Measurements from ENCODE around the gene MTSS2.

The MTSS2 gene

DNA sequence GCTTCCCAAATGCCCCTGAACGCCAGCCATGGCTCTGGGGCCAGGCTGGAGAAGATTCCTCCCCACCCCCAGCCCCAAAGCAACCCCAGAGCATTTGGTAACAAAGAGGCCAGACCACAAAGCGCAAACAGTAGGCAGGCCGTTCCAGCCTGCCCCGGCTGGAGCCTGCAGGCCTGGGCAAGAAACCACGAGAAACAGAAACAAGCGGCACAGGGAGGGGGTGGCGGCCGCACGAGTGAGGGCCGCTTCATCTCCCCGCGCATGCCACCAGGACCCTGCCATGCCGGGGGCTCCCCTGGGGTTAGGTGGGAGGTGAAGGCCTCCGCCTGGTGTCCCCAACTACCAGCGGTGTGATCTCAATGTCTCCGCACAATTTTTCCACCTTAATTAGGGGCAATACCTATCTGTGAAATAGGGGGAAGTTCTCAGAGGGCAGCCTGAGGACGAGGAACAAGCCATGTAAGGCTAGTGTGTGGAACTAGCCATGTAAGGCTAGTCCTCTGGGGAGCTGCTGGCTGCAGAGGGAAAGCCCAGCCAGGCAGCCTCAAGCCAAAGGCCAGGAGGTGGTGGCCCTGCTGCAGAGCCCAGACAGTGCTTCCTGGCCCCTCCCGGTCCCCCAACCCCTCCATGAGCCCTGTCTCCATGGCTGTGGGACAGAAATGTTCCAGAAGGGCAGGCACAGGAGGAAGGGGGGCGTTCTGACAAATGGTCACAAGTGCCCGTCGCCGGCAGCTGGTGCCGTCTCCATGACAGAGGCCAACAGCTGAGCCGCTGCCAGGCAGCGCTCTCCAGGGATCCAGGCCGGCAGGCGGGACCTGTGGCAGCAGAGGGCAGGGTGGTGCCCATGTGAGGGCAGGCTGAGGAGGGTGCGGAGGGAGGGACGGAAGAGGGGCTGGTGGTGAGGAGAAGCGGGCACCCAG lies 14.5 kb upstream of the MTSS2 start:
- DNase-seq (ENCODE audit: low read depth, low spot score): no peak

DNA sequence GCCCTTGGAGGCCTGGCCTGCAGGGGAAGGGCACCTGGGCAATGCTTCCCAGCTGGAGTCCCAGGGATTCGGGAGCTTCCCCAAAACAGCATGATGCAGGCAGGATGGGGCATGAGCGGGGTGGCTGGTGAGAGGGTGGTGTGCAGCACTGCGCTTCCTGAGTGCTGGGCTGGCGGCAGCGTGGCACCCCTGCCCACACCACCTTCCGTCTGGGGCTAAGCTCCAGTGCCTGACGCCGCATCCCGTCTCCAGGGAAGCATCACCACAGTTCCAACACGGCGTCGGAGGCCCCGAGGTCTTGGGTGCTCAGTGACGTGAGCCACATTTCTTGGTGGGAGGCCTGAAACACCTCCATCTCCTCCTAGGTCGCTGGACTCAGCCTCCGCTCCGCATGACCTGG lies 13.8 kb upstream of the MTSS2 start:
- no peak for DNase-seq (ENCODE audit: low read depth, low spot score)

DNA sequence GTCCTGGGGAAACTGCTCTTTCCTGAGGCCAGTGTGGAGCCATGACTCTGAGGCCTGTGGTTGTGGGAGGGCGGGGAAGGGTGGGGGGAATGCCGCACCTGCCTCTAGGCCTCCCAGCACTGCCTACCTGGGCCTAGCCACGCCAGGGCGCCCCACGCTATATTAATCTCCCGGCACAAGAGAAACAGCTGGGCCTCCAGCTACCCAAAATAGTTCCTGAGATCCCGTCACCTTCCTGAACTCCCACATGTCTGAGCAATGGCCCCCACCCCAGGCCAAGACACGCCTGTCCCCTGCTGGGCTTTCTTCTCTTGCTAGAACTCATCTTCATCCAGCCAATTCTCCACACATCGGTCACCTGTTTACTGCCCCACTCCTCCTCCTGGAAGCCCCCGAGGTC lies 13.0 kb upstream of the MTSS2 start:
- no peak for DNase-seq (ENCODE audit: low read depth, low spot score)

DNA sequence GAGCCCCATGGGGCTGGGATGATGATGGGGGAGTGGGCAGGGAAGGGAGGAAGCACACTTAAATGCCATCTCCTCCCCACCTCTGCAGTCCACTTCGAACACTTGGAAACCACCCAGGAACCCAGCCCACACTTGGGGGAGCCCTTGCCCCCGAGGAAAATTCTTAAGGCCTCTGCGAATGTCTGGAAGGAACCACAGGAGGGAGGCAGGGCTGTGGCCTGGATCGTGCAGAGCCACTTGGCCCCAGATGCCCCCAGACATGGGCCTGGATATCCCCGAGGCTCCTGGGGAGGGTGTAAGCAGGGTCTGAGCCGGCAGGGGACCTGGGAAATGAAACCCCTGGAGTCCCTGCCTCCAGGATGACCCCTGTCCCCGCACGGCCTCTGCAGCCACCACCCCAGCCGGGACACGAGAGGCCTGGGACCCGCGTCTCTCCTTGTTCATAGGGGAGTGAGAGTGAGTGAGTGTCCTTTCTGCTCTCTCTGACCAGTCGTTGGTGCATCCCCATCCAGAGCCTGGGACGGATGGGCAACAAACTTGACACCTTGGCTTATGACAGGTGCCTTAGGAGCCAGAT lies 11.8 kb upstream of the MTSS2 start:
- no peak for DNase-seq (ENCODE audit: low read depth, low spot score)

DNA sequence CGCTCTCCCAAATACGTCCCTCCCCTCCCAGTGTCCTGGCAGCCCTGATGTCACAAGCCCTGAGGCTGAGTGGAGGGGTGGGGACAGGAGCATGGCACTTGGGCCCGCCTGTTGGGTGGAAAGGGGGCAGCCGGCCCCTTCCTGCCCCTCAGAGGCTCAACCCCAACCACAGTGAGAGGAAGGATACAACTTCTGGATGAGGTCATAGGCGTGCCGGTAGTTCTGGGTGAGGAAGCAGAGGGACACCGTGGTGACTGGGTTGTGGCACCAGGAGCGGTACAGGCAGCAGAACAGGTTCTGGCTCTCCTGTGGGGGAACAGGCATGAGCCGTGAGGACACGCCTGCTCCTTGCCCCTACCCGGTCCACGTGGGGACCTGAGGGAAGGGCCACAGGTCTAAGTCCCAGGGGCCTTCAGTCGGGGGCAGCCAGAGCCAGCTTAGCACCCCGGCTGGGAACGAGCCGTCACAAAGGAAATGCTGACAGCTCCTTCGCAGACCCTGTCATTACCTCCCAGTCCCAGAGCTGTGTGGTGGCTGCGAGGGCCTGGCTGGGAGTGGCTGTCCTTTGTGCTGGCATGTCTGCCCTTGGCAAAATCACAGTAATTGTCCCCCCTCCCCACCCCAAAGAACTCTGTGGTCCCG lies 11.2 kb upstream of the MTSS2 start:
- DNase-seq (ENCODE audit: low read depth, low spot score): no peak

DNA sequence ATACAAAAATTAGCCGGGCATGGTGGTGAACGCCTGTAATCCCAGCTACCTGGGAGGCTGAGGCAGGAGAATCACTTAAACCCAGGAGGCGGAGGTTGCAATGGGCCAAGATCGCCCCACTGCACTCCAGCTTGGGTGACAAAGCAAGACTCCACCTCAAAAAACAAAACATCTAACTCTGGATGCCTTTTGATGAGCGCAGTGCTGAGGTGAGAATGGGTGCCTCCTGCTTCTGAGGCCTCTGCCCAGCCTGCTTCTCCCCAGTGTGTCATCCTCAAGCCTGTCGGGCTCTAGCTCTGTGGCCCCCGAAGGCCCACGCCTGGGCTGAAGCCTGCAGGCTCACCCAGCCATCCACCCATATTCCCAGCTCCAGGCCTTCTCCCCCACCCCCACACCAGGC lies 10.5 kb upstream of the MTSS2 start:
- no peak for DNase-seq (ENCODE audit: low read depth, low spot score)

DNA sequence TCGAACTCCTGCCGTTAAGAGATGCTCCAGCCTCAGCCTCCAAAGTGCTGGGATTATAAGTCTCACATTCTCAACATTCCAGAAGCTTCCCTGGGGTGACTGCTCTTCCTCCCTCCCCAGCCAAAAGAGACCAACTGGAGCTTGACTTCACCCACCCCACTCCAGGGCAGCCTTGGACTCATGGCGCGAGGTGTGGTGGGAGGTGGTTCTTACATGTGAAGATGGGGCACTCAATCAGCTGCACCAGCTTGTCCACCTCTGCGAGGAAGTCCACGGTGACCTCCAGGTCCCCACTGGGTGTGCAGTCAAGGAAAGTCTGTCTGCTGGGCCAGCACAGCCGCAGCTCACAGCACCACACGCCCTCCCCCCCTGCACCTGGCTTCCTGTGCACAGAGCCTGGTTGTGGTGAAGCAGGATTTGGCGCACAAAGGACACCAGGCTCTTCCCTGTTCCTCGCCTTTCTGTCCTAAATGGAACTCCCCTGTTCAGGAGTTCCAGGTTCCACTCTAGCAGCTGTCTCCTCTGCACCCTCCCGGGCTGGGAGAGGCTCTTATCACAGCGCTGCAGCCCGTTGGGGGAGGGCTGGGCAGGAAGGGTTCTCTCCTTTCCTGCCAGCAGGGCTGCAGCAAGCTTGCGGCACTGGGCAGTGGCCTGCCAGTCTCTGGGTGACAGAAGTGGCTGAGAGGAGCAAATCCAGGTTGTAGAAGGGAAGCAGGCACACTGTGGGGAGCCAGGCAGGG lies 9.6 kb upstream of the MTSS2 start:
- DNase-seq (ENCODE audit: low read depth, low spot score): no peak

DNA sequence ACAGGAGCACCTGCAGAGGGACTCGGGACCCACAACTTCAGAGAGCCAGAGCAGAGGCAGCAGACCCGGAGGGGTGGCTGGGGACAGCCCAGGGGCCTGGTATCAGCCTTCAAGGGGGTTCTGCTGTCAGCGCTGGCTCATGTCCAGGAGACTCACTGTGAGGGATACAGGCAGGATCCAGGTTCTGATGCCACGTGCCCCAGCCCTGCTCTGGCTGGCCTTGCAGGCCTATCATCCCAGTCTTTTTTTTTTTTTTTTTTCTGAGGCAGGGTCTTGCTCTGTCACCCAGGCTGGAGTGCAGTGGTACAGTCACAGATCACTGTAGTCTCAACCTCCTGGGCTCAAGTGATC lies 9.0 kb upstream of the MTSS2 start:
- no peak for DNase-seq (ENCODE audit: low read depth, low spot score)

DNA sequence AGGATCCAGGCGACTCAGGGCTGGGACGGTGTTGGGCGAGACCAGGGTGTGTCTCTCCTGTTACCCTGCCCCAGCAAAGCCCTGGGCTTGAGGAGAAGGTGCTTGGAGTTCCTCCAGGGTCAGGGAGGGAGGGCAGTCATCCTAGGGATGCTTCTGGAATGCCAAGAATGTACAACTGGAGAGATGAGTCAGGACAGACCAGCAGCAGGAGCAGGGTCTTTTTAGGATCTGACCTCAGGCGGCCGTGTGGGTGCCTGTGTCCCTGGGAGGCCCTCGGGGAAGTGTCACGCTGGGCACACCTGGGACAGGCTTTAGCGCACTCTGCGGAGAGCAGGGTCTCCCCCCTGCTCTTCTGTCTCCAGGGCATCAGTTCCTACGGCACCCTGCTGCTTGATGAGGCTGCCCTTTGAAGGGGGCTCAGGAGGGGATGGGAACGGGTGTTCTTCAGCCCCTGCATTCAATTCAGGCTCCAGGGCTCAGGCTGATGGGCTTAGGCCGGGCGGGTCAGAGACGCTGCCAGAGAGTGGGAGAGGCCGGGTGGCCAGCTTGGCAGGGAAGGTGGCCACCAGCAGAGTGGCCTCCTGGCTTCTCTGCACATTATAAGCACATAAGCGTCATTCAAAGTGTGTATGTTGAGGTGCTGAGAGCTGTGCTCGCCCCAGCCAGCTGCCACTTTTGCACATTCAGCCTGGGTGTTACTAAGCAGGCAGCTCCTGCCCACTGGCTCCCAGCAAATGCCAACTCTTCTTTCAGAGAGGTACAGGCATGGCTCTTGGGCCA lies 8.4 kb upstream of the MTSS2 start:
- DNase-seq (ENCODE audit: low read depth, low spot score): no peak

DNA sequence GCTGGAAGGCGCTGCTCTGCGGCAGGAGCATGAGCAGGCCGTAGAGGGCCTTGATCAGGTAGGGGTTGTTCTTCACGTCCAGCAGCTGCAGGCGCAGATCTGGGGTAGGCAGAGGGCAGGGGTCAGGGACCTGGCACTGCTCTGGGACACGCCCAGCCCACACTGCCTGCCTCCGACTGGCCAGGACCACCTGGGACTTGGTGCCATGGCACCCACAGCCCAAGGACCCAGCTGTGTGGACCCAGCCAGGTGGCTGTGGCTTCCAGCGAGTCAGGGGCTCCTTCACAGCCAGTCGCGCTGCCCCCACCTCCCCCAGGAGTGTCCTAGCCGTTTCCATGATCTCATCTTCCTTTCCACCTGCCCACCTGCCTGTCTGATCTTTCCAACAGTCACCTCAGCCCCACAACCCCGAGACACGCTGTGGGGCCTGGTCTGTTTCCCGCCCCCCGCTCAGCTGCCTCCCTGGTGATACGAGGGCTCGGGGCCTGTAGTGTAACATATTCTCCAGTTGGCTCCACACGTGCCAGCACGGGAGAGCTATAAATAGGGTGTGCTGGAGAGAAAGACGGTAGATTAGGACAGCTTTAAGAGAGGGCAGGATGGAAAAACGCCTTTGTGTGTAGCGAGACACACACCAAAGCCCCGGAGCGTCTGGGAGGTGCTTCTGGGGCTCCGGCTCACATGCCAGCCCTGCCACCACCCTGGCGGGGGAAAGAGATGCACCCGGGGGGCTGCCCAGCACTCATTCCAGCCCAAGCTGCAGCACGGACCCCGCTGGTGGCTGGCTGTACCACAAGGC lies 7.2 kb upstream of the MTSS2 start:
- no peak for DNase-seq (ENCODE audit: low read depth, low spot score)

DNA sequence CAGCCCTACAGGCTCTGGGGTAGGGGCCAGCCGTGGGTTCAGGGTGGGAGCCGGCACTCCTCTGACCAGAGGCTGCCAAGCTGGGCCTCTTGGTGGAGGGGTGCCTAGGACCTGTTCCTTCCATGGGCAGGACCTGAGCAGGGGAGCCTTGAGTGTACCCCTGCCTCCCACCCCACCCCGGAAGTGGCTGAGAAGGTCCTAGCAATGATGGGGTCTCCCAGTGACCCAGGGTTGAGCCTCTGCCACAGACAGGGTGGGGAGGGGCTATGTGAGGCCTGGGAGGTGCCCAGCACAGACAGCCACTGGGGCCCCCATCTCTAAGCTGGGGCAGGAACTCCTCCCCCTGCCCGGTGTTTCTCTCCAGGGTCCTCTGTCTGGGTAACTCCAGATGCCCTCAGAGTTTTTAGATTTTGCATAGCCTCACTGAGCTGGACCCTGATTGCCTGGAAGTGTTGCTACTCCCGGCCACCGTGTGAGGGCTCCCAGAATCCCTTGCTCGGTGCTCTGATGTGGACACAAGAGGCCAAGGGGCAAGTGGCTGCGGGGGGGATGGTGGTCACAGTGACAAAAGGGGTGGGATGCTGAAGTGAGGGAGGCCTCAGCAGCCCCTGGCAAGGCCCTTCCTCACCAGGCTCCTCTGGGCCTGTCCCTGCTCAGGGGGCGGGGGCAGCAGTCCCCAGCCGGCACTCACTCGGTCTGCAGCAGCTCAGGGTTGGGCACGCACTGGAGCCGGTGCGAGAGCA lies 6.4 kb upstream of the MTSS2 start:
- no peak for DNase-seq (ENCODE audit: low read depth, low spot score)

DNA sequence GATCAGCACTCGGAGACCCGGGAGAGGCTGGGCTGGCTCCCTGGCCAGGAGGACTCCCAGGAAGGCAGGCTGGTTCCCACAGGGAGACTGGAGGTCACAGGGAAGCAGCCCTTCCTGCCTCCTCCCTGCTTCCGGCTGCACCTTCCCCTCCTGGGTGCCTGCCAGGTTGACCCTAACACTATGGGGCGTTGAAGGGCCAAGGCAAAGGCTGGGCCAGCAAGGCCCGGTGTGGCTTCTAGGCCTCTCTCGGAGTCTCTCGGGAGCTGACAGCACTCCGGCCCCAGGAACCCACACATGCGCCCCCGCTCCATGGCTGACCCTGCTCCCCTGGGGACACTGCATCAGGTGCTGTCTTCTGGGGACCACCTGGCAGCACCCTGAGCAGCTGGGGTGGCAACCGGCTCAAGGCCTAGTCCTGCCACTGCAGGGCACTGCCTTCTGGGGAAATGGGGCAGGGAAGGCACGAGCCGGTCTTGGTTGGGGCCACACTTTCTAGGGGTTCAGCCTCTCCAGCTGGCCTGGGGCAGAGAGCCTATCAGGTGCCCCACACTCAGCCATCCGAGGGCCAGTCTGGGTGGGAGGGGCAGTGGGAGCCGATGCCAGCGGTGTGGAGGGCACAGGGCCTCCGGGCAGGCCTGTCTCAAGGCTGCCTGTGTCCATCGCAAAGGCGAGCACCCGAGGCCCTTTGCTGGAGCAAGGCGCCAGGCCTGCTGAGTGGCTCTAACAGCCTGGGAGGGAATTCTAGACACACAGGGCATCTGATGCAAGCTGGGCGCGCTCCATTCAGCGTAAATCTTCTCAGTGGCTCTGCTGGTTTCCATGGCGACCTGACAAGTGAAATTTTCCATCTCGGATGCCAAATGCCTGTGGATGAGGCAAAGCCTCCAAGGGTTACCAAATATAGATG lies 5.6 kb upstream of the MTSS2 start:
- no peak for DNase-seq (ENCODE audit: low read depth, low spot score)

DNA sequence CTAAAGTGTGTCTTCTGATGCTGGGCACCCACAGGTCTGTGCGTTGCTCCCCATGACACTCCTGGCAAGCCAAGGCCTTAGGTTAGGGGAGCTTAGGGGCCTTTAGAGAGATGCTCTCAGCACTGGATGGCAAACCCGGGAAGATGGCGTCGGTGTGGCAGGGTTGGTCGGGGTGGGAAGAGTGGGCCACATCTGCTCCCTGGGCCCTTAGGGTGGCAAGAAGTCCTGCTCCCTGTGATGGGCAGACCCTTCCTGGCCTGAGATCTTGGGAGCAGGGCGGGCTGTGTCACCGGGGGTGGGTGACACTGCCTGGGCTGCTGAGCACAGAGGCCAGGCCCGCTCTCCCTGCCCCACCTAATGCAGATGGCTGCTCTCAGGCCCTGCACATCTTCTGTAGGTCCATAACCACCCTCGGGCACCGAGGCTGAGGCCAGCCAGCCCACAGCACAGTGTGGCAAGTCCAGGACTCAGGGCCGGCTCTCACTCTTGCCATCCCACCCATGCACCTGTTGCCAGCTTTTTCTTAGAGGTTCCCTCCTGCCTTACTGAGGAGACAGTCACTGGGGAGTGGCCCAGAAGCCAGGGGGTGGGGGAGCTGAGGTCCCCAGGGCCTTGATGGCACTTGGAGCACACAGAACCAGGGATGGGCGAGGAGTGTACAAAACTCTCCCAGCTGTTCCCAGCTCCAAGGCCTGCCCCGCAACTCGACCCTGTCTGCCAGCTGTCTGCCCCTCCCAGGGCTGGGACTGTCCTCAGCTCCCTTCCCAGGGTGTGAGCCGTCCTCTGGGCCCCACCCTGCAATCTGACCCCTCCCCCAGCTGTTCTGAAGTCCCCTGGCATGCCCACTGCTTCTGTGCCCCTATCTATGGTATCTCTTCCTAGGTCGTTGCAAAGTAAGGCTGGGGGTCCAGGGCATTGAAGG lies 4.4 kb upstream of the MTSS2 start:
- no peak for DNase-seq (ENCODE audit: low read depth, low spot score)

DNA sequence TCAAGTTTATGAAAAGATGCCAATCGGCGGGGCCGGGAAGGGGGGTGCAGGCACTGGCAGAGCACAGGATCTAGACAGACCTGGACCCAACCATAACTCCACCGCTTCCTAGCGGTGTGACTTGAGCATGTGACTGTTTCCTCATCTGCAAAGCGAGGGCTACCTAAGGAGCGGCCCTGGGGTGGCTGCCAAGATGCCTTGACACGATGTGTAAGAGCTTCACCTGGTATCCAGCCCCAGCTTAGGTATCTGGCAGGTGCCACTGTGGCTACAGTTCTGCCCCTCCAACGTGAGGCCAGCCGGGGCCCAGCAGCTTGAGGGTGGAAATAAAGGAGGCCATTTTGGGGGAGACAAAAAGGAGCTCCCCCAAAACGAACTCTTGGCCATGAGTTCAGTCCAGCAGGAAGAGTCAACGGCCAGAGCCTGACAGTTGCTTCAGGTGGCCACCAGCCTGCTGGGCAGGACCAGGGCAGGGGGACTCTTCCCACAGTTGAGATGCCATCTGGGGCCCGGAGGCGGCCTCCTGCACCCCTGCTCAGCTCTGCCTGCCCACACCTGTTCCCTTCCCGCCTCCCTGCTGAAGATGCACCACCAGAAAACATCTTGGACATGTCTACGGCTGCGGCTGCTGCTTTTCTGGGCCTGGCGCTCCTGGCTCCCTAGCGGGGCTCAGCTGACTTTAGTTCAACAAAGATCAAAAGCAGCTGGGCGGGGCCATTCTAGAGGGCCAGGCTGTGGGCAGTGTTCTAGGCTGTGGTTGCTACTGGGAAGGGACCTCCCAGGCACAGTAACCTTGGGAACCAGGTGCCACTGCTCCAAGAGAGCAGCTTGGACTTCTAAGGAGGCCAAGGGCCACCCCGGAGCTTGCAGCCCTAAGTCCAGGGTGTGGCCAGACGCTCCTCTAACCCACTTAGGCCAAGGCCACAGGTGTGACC lies 3.4 kb upstream of the MTSS2 start:
- DNase-seq (ENCODE audit: low read depth, low spot score): no peak

DNA sequence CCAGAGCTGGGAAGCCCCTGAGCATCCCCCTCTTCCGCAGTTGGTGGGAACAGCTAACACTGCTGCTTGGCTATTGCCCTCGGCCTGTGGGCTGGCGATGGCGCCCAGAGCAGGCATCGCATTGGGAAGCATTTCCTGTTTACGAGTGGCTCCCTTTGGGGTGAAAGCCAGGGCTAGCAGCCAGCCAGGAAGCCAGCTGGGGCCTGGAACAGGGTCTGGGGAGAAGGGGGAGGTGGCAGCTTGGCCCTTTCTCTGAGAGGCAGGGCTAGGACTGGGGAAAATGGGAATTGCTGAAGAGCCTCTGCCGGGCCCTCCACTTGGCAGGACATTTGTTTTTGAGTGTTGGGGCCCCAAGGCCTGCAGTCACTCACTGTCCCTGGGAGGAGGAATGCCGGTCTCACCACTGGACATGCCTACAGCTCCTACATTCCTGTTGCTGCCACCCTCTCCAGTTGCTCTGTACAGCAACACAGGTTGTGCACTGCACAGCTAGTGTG lies 2.4 kb upstream of the MTSS2 start:
- DNase-seq (ENCODE audit: low read depth, low spot score): no peak

DNA sequence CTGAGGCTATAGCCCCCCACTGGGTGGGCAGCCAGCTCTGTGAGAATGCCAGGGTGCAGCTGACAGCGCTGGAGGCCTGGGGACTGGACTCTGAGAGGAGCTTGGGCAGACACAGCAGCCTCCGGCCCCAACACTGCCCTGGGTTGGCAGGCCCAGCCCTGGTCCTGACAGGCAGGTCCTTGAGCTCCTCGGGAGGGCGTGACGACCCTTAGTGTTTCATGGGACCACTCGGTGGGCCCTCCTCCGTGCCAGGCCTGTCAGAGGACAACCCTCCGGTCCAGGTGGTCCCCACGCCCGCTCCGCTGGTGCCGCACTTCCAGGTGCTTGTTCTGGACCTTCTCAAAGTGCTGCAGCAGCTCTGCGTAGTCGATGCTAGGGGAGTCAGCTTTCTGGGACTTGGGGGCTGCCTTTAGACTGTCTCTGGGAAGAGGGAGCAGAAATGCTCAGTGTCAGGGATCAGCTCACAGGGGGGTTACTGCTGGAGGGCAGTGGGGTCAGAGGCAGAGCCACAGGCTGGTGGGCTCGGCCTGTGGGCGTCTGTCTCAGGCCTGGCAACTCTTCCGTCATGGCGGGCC lies 1.9 kb upstream of the MTSS2 start:
- DNase-seq (ENCODE audit: low read depth, low spot score): no peak
